ENCODE measurements around the gene PPP1CA.

Gene PPP1CA

DNA sequence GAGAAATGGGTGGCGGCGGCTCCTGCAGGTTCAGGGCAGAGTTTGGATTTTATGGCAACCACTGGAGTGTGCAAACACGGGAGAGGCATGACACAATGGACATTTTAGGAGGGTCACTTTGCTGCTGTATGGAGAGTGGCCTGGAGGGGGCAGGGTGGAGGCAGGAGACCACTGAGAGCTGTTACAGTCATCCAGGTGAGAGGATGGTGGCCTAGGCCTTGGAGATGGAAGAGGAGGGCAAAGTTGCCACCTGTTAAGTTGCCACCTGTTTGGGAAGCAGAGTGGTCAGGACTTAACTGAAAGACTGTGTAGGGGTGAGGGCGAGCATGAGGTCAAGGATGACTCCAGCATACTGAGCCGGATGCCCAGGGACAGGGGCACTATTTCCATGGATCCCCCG lies 12.2 kb downstream of the PPP1CA start:
- Histone ChIP-seq H3K9me3 (no peaks in the 10 kb centered on the region), H3K4me3 (ENCODE audit: low read depth in 1 of 2, low read length in 1 of 2) (no peak overlapping the region), H3K27me3 (peaks cover 4% of the 10 kb centered on the region), H3K27ac (no peak overlapping the region), H3K4me1 (ENCODE audit: control insufficient read depth in 1 of 2, insufficient read depth in 1 of 2, low read depth in 1 of 2, low read length in 1 of 2) (peaks cover 21 to 28% of the 10 kb centered on the region in 2 experiments), H3K36me3 (peaks cover 4% of the 10 kb centered on the region)
- TF ChIP-seq, protein P1, sequence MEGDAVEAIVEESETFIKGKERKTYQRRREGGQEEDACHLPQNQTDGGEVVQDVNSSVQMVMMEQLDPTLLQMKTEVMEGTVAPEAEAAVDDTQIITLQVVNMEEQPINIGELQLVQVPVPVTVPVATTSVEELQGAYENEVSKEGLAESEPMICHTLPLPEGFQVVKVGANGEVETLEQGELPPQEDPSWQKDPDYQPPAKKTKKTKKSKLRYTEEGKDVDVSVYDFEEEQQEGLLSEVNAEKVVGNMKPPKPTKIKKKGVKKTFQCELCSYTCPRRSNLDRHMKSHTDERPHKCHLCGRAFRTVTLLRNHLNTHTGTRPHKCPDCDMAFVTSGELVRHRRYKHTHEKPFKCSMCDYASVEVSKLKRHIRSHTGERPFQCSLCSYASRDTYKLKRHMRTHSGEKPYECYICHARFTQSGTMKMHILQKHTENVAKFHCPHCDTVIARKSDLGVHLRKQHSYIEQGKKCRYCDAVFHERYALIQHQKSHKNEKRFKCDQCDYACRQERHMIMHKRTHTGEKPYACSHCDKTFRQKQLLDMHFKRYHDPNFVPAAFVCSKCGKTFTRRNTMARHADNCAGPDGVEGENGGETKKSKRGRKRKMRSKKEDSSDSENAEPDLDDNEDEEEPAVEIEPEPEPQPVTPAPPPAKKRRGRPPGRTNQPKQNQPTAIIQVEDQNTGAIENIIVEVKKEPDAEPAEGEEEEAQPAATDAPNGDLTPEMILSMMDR (IDR thresholded peaks at IDR 0.05) = peak; percentile 55

DNA sequence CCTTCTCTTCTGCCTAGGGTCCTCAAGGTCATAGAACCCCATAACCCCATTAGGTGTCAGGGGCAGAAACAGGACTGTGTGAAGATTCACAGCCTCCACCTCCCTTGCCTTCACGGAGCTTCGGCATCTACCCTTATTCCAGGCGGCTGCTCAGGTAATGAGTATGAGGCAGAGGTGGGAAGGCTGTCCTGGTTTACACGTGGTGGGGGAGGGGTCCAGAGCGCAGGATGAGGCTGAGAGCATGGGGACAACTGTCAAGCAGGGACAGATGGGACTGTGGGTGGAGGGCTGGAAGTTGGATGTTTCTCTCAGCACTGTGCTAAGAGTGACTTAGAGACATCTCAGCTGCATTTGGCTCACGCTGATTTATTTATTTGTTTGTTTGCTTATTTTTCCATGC lies 14.1 kb downstream of the PPP1CA start:
- H3K27ac ChIP-seq = no peak overlapping the region
- TF ChIP-seq, protein P1 (IDR thresholded peaks at IDR 0.05) = no peak
- peaks cover 4% of the 10 kb centered on the region for H3K27me3 ChIP-seq
- H3K36me3 ChIP-seq = no peaks in the 10 kb centered on the region
- H3K4me1 ChIP-seq (ENCODE audit: control insufficient read depth in 1 of 2, insufficient read depth in 1 of 2, low read depth in 1 of 2, low read length in 1 of 2) = peaks cover 21 to 22% of the 10 kb centered on the region in 2 experiments
- no peak overlapping the region for H3K4me3 ChIP-seq (ENCODE audit: low read depth in 1 of 2, low read length in 1 of 2)
- H3K9me3 ChIP-seq = no peaks in the 10 kb centered on the region

DNA sequence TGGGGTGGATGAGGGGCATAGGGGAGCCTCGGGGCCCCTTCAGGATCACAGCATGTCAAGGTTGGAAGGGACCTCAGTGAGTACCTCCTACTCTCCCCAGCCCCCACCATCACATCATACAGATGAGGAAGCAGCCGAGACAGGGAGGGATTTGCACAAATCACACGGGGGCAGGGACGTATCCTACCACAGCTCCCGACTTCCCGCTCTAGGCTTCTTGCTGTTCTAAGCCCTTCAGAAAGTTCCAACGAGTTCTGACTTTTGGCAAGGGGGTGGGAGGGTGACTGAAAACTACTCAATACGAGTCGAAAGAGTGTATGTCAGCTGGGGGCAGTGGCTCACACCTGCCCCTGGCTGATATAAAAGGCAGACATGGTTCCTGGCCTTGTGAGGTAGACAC lies 14.6 kb downstream of the PPP1CA start:
- no peak overlapping the region for H3K4me3 ChIP-seq (ENCODE audit: low read depth in 1 of 2, low read length in 1 of 2)
- peaks cover 4% of the 10 kb centered on the region for H3K27me3 ChIP-seq
- H3K9me3 ChIP-seq = no peaks in the 10 kb centered on the region
- TF ChIP-seq, protein P1 (IDR thresholded peaks at IDR 0.05) = no peak
- H3K27ac ChIP-seq = no peak overlapping the region
- no peaks in the 10 kb centered on the region for H3K36me3 ChIP-seq
- H3K4me1 ChIP-seq (ENCODE audit: control insufficient read depth in 1 of 2, insufficient read depth in 1 of 2, low read depth in 1 of 2, low read length in 1 of 2) = peaks cover 21 to 22% of the 10 kb centered on the region in 2 experiments

DNA sequence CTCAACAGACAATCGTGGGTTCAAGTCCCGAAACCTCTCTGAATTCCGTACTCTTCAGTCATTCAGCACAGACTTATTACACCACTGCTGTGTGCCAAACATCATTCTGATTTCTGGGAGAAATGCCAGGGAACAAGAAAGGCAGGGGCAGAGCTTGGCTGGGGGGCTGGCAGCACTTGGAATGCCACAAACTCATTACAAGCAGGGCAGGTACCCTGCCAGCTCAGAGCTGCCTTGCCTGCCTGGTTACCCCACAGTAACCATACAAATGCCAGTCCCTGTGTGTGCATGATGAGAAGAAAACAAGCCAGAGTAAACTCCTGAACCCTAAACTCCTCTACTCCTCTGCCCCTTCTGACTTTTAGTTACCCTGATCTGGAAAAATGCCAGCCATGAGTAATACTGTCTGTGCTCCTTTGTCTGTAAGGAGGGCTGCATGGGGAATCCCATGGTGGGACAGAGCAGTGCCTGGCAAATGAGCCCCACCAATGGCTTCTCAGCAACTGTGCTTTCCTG lies 16.7 kb downstream of the PPP1CA start:
- Histone ChIP-seq H3K4me3 (ENCODE audit: low read depth in 1 of 2, low read length in 1 of 2) (no peak overlapping the region), H3K36me3 (no peaks in the 10 kb centered on the region)

DNA sequence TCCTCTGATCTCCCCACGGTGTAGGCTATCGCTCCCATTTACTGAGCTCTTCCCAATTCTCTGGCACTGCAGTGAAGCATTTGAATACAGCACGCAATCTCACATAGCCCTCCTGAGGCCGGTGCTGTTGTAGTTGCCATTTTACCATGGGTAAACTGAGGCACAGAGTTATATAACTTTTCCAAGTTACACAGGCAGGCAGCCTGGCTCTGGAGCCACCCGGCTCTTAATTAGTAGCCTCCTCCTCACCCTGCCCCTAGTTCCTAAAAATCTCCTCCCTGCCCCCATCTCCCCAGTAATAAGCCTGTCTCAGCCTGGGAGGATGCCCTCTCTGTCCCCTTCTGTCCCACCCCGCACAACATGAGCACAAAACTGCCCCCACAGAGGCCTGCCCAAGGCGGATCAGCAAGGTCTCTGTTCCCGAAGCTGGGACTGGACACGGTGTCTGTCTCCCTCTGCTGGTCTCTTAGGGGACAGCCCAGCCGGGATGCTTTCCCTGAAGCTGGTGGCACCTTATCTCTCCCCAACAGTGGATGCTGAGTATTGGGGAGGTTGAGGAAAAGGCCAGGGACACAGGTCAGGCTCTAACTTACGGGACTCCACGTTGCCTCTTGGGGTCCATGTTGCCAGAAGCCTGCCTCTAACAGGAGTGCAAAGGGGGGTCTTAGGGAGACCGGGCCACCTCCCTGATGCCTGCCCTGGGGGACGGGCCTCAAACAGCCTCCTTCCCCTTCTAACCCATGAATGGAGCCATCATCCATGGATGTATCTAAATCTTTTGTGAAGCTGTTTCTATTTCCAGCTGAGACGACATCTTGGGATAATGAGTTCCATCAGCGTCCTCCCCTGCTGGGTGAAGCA lies 19.2 kb downstream of the PPP1CA start:
- TF ChIP-seq, protein P1 (IDR thresholded peaks at IDR 0.05) = peak; percentile 97
- Histone ChIP-seq H3K27me3 (peaks cover 4% of the 10 kb centered on the region), H3K4me3 (ENCODE audit: low read depth in 1 of 2, low read length in 1 of 2) (peak overlapping the region in 1 of 2 experiments; percentile 10), H3K4me1 (ENCODE audit: control insufficient read depth in 1 of 2, insufficient read depth in 1 of 2, low read depth in 1 of 2, low read length in 1 of 2) (peaks cover 41% of the 10 kb centered on the region in 2 experiments), H3K27ac (peak overlapping the region; percentile 84), H3K9me3 (no peaks in the 10 kb centered on the region), H3K36me3 (no peaks in the 10 kb centered on the region)

More for the DNA sequence above, 16.7 kb downstream of the PPP1CA start:
- Histone ChIP-seq H3K4me1 (ENCODE audit: control insufficient read depth in 1 of 2, insufficient read depth in 1 of 2, low read depth in 1 of 2, low read length in 1 of 2) (peaks cover 26 to 32% of the 10 kb centered on the region in 2 experiments), H3K27ac (no peak overlapping the region), H3K27me3 (peaks cover 4% of the 10 kb centered on the region), H3K9me3 (no peaks in the 10 kb centered on the region)
- TF ChIP-seq, protein P1 (IDR thresholded peaks at IDR 0.05) = no peak
